Measurements from ENCODE around the gene ZNF853.
"Not testable (repeated sequence)": the region's sequence is repeated elsewhere in the genome, so short reads cannot be mapped to it uniquely, and the experiment has no call there.

The ZNF853 gene

DNA sequence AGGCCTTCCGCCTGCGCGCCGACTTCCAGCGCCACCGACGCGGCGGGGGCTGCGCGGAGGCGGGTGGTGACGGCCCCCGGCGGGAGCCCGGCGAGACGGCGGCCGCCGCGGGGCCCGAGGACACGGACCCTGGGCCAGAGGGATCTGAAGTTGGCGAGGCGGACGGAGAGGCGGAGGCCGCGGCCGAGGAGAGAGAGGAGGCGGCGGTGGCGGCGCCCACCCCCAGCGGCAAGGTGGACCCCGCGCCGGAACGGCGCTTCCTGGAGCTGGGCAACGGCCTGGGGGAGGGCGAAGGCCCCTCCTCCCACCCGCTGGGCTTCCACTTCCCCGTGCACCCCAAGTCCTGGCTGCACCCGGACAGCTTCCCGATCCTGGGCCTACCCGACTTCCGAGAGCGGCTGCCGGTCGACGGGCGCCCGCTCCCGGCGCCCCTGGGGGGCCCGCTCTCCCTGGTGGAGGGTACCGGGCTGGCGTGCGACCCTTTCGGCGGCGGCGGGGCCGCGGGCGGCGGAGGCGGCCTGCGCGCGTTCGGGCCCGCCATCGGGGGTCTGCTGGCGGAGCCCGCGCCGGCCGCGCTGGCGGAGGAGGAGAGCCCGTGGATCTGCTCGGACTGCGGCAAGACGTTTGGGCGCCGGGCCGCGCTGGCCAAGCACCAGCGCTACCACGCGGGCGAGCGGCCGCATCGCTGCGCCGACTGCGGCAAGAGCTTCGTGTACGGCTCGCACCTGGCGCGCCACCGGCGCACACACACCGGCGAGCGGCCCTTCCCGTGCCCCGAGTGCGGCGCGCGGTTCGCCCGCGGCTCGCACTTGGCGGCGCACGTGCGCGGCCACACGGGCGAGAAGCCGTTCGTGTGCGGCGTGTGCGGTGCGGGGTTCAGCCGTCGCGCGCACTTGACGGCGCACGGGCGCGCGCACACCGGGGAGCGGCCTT is 37.9 kb downstream of the ZNF853 start:
- DNase-seq: peak; percentile 20

- peak; percentile 18 for DNase-seq
Observed at GRCh38 chr7:6654113-6654841, 38.9 kb downstream of the ZNF853 start.

DNA sequence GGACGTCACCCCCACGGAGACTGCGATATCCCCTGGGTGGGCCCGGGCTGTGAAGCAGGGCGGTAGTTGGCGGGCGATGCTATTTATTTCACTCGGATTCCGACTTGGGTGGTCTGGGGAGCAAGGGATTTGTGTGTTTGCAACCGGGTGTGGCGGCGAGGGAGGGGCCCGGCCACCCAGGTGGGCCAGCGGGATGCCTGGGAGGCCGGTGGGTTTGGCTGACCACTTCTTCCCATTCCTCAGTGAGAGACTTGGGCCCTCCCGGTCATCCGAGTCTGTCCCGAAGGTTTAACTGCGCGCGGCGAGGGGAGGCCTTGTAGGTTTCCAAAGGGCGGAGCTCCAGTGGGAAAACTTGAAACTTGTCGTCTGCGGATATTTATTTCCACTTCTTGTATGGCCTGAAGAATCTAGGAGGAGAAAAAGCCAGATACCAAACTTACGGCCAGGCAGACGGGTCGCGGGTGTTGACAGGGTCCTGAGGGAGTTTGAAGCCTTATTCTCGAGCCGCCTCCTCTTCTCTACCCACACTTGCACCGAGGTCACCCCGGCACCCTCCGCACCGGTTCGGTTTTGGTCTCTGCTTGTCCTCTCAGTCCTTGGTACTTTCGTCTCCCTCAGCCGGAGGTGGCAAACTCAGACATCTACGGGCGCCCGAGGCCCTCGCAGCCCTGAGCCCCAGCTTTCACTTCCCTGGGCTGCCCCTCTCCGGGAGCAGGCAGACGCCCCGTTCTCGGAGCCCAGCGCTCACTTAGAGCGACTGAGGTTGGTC is 39.6 kb downstream of the ZNF853 start:
- peak; percentile 15 for DNase-seq

- peak; percentile 18 for DNase-seq
Observed at GRCh38 chr7:6655636-6656385, 40.4 kb downstream of the ZNF853 start.

- peak; percentile 8 for DNase-seq
Observed at GRCh38 chr7:6656413-6656812, 41.0 kb downstream of the ZNF853 start.

GRCh38 chr7:6658618-6659345 is 43.4 kb downstream of the ZNF853 start:
- DNase-seq: peak; percentile 16

DNA sequence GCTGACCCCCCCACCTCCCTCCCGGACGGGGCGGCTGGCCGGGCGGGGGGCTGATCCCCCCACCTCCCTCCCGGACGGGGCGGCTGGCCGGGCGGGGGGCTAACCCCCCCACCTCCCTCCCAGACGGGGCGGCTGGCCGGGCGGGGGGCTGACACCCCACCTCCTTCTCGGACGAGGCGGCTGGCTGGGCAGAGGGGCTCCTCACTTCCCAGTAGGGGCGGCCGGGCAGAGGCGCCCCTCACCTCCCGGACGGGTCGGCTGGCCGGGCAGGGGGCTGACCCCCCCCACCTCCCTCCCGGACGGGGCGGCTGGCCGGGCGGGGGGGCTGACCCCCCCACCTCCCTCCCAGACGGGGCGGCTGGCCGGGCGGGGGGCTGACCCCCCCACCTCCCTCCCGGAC is 55.4 kb downstream of the ZNF853 start:
- not testable (repeated sequence) for DNase-seq

Measured in left hindlimb (tissue), 1 donor.